HG02943 (cell line): ENCODE results near the gene PDRG1.

Experiments
- ATAC-seq: cut with Tn5 transposase; IDR thresholded peaks from one replicate; pipeline ENCODE4 v1.9.1; 2021; ENCODE audit warnings: mild to moderate bottlenecking, low read depth, moderate library complexity; ENCODE audit not compliant: unreplicated experiment

Gene PDRG1

GRCh38 chr20:31909253-31910070 lies 42.4 kb downstream of the PDRG1 start:
- ATAC-seq: no peak

GRCh38 chr20:31908424-31908823 lies 43.4 kb downstream of the PDRG1 start:
- no peak for ATAC-seq

GRCh38 chr20:31908016-31908415 lies 43.8 kb downstream of the PDRG1 start:
- no peak for ATAC-seq

GRCh38 chr20:31907046-31907445 lies 44.8 kb downstream of the PDRG1 start:
- no peak for ATAC-seq

GRCh38 chr20:31906001-31906400 lies 45.8 kb downstream of the PDRG1 start:
- ATAC-seq: no peak

GRCh38 chr20:31903627-31904386 lies 48.0 kb downstream of the PDRG1 start:
- ATAC-seq: no peak

- no peak for ATAC-seq
Observed at GRCh38 chr20:31901615-31902014, 50.2 kb downstream of the PDRG1 start.

- ATAC-seq: no peak
Observed at GRCh38 chr20:31897541-31897940, 54.3 kb downstream of the PDRG1 start.

- ATAC-seq: no peak
Observed at GRCh38 chr20:31896049-31896448, 55.8 kb downstream of the PDRG1 start.

GRCh38 chr20:31894980-31895675 lies 56.7 kb downstream of the PDRG1 start:
- ATAC-seq: no peak
